GM19463 (cell line): ENCODE data around the gene HOGA1.
"Not testable (repeated sequence)": the region's sequence is repeated elsewhere in the genome, so short reads cannot be mapped to it uniquely, and the experiment has no call there.

Experiments used
- ATAC-seq: cut with Tn5 transposase; IDR thresholded peaks from one replicate; pipeline ENCODE4 v1.9.1; 2021; ENCODE audit warnings: mild to moderate bottlenecking, moderate library complexity; ENCODE audit not compliant: unreplicated experiment

The HOGA1 gene

GRCh38 chr10:97644936-97645335, 60.7 kb downstream of the HOGA1 start:
- ATAC-seq = no peak

- no peak for ATAC-seq
These were observed 63.4 kb downstream of the HOGA1 start for GRCh38 chr10:97647556-97647955.

GRCh38 chr10:97648562-97649404, 64.6 kb downstream of the HOGA1 start:
- peak; percentile 72 for ATAC-seq

- ATAC-seq = not testable (repeated sequence)
These were observed 65.2 kb downstream of the HOGA1 start for GRCh38 chr10:97649405-97649750.

- ATAC-seq = no peak
These were observed 66.5 kb downstream of the HOGA1 start for GRCh38 chr10:97650726-97651125.

- ATAC-seq = no peak
These were observed 67.6 kb downstream of the HOGA1 start for GRCh38 chr10:97651773-97652172.

GRCh38 chr10:97656777-97657176, 72.6 kb downstream of the HOGA1 start:
- no peak for ATAC-seq

- ATAC-seq = no peak
These were observed 75.4 kb downstream of the HOGA1 start for GRCh38 chr10:97659589-97659988.
